IPS DF 6.9 (cell line): ENCODE measurements around the gene DUSP2.

Experiments
- DNase-seq: peaks from one replicate; pipeline ENCODE4 v3.0.0-alpha.2; 2013; ENCODE audit warnings: low read depth, low spot score
- H3K27ac ChIP-seq: one replicate; pipeline ENCODE4 v1.5.1; 2013; ENCODE audit warnings: low read length, control low read depth
- H3K27me3 ChIP-seq: 2 replicates; pipeline ENCODE4 v1.6.1; 2013; ENCODE audit warnings: mild to moderate bottlenecking, low read length; ENCODE audit not compliant: control insufficient read depth, insufficient read depth
- H3K36me3 ChIP-seq: 2 replicates; pipeline ENCODE4 v1.6.1; 2013; ENCODE audit warnings: low read length; ENCODE audit not compliant: control insufficient read depth, insufficient read depth
- H3K4me1 ChIP-seq: 2 replicates; pipeline ENCODE4 v1.6.1; 2013; ENCODE audit warnings: low read length; ENCODE audit not compliant: control insufficient read depth, insufficient read depth
- H3K4me3 ChIP-seq: 2 replicates; pipeline ENCODE4 v1.5.1; 2013; ENCODE audit warnings: mild to moderate bottlenecking, low read length
- H3K9me3 ChIP-seq: 2 replicates; pipeline ENCODE4 v1.6.1; 2013; ENCODE audit warnings: low read length, inconsistent platforms; ENCODE audit not compliant: control insufficient read depth, insufficient read depth
- WGBS: extraction: QIAGEN DNeasy Blood & Tissue Kit; methylation state at CpG from one replicate; pipeline ENCODE4 v1.1.7; 2013; ENCODE audit warnings: mixed read lengths, missing lambda C conversion rate; ENCODE audit not compliant: insufficient read length, insufficient coverage; 5-methylcytosine and 5-hydroxymethylcytosine counted together

The DUSP2 gene

DNA sequence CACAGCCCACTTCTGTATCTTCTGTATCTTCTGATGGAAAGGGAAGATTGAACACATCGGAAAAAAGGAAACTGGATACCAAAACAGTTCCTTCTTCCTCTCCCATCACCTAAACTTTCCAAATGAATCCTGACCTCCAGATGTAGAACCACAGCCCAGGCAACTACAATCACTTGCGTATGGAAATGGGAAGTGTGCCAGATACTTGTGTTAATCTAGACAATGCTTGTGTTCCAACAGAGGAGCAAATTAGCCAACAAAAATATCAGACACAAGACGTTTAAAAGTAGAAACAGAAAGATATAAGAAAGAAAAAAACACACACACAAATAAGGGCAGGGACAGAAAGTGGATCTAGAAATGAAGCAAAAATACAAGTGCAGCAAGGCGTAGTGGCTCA lies 31.4 kb upstream of the DUSP2 start:
- no peaks in the 10 kb centered on the region for H3K36me3 ChIP-seq

DNA sequence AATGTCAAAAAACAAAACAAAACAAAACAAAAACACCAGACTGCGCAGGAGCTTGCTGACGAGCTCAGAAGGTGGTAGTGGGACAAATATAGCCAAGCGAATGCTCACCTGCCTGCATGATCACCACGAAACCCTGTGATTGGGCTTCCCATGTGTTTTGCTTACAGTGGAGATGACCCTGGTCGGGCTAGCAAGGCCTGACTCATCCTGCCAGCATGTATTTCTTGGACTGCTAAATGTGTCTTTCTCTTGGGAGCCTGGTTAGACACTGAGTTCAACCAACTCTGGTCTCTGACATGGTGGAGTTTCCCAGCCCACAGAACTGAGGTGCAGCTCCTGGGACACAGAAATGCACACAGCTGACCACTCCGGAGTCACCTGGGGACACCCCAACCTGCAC lies 30.7 kb upstream of the DUSP2 start:
- Histone ChIP-seq H3K36me3 (no peaks in the 10 kb centered on the region), H3K4me1 (no peaks in the 10 kb centered on the region), H3K27me3 (no peaks in the 10 kb centered on the region), H3K9me3 (no peaks in the 10 kb centered on the region), H3K4me3 (no peak overlapping the region), H3K27ac (no peak overlapping the region)
- no CpG with 5 or more reads among the region's 6 CpGs for whole genome bisulfite sequencing
- DNase-seq, result no peak

More for the DNA sequence above, 31.4 kb upstream of the DUSP2 start:
- no peak for DNase-seq
- no CpG with 5 or more reads among the region's 4 CpGs for WGBS
- no peaks in the 10 kb centered on the region for H3K4me1 ChIP-seq
- H3K27ac ChIP-seq, result no peak overlapping the region
- H3K4me3 ChIP-seq, result no peak overlapping the region
- H3K9me3 ChIP-seq, result no peaks in the 10 kb centered on the region
- H3K27me3 ChIP-seq, result no peaks in the 10 kb centered on the region

GRCh38 chr2:96174251-96175144 lies 29.3 kb upstream of the DUSP2 start:
- no peaks in the 10 kb centered on the region for H3K36me3 ChIP-seq
- peak; percentile 45 for DNase-seq
- H3K9me3 ChIP-seq, result no peaks in the 10 kb centered on the region
- no peaks in the 10 kb centered on the region for H3K4me1 ChIP-seq
- no peaks in the 10 kb centered on the region for H3K27me3 ChIP-seq
- no peak overlapping the region for H3K4me3 ChIP-seq
- no peak overlapping the region for H3K27ac ChIP-seq
- no CpG with 5 or more reads among the region's 8 CpGs for WGBS

GRCh38 chr2:96171831-96172230 lies 26.6 kb upstream of the DUSP2 start:
- DNase-seq, result no peak
- Histone ChIP-seq H3K9me3 (no peaks in the 10 kb centered on the region), H3K4me1 (no peaks in the 10 kb centered on the region), H3K27me3 (no peaks in the 10 kb centered on the region), H3K4me3 (no peak overlapping the region), H3K27ac (no peak overlapping the region), H3K36me3 (no peaks in the 10 kb centered on the region)
- no CpG with 5 or more reads among the region's 15 CpGs for WGBS

- Histone ChIP-seq H3K9me3 (no peaks in the 10 kb centered on the region), H3K4me1 (no peaks in the 10 kb centered on the region), H3K4me3 (no peak overlapping the region), H3K36me3 (no peaks in the 10 kb centered on the region), H3K27ac (no peak overlapping the region), H3K27me3 (no peaks in the 10 kb centered on the region)
- no CpG with 5 or more reads among the region's 3 CpGs for WGBS
- DNase-seq, result no peak
These were observed 25.4 kb upstream of the DUSP2 start for GRCh38 chr2:96170626-96171025.

- no peaks in the 10 kb centered on the region for H3K36me3 ChIP-seq
- DNase-seq, result no peak
- no peaks in the 10 kb centered on the region for H3K4me1 ChIP-seq
- no CpG with 5 or more reads among the region's 2 CpGs for WGBS
- no peak overlapping the region for H3K27ac ChIP-seq
- no peaks in the 10 kb centered on the region for H3K9me3 ChIP-seq
- no peaks in the 10 kb centered on the region for H3K27me3 ChIP-seq
- no peak overlapping the region for H3K4me3 ChIP-seq
These were observed 24.7 kb upstream of the DUSP2 start for GRCh38 chr2:96169868-96170507.

DNA sequence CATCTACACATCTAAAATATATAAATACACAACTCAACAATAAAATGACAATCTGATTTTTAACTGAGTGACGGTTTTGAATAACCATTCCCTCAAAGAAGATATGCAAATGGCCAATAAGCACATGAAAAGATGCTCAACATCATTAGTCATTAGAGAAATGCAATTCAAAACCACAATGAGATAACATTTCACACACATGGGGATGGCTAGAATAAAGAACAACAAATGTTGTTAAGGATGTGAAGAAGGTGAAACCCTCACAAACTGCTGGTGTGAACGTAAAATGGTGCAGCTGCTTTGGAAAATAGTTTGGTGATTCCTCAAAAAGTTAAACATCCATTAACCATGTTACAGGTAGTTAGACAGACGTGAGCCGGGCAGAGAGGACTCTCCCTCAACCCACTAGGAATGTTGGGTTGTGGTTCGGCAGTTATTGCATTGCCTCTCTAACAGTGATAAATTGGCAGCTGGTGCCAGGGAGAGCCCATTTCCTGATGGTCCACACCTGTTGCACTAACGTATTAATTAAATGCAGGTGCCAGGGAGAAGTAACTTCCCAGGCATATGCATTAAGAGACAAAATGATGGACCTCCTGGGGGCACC lies 22.3 kb upstream of the DUSP2 start:
- DNase-seq, result no peak
- Histone ChIP-seq H3K36me3 (no peaks in the 10 kb centered on the region), H3K4me3 (no peak overlapping the region), H3K27ac (no peak overlapping the region), H3K4me1 (no peaks in the 10 kb centered on the region), H3K9me3 (no peaks in the 10 kb centered on the region), H3K27me3 (no peaks in the 10 kb centered on the region)
- 100% methylated on average over 1 of the region's 6 CpGs for WGBS

- Histone ChIP-seq H3K27ac (no peak overlapping the region), H3K27me3 (no peaks in the 10 kb centered on the region), H3K36me3 (no peaks in the 10 kb centered on the region), H3K4me1 (no peaks in the 10 kb centered on the region), H3K4me3 (no peak overlapping the region), H3K9me3 (no peaks in the 10 kb centered on the region)
- DNase-seq, result no peak
- WGBS, result no CpG with 5 or more reads among the region's 18 CpGs
These were observed 19.4 kb upstream of the DUSP2 start for GRCh38 chr2:96164459-96165184.

DNA sequence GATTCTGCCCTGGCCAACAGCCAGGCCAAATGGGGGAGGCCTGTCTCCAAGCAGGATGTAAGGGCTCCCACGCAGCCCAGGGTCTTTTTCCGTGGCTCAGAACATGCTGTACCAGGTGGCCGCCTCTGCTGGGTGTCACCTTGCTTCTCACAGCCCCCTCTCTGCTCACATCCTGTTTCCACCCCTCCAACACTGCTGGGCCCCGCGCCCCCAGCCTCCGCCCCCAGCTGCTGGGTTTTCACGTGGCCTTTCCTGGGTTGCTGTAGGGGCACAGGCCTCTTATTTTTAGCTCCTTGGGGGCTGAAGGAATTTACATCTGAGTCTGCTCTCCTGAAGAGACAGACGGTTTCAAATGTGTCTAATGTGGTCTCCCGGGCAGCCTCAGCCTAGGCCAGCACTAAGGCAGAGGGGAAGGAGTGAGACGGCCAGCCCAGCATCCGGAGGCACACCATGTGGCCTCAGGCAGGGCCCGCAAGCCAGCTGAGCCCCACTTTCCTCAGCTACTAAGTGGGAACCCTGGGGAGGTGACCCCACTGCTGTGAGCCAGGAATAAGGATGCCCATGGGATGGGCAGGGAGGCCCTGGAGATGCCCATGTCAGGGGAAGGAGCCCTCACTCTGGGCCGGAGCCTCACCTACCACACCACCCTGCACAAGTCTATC lies 18.7 kb upstream of the DUSP2 start:
- no peak for DNase-seq
- no peak overlapping the region for H3K4me3 ChIP-seq

GRCh38 chr2:96163415-96163767 lies 18.2 kb upstream of the DUSP2 start:
- WGBS, result no CpG with 5 or more reads among the region's 5 CpGs
- Histone ChIP-seq H3K4me3 (no peak overlapping the region), H3K27ac (no peak overlapping the region), H3K4me1 (no peaks in the 10 kb centered on the region), H3K9me3 (no peaks in the 10 kb centered on the region), H3K27me3 (no peaks in the 10 kb centered on the region), H3K36me3 (no peaks in the 10 kb centered on the region)
- DNase-seq, result no peak

More for the DNA sequence above, 18.7 kb upstream of the DUSP2 start:
- Histone ChIP-seq H3K4me1 (no peaks in the 10 kb centered on the region), H3K9me3 (no peaks in the 10 kb centered on the region), H3K27ac (no peak overlapping the region), H3K27me3 (no peaks in the 10 kb centered on the region), H3K36me3 (no peaks in the 10 kb centered on the region)
- WGBS, result no CpG with 5 or more reads among the region's 13 CpGs
